ENCODE data around the gene CDNF. TPM values are rescaled to one million over a fixed set of nuclear protein-coding genes. Genes with fewer than 3 reads are reported as not detected.

The CDNF gene
- total and polyA plus RNA-seq, 10 of the 15 experiments (the other 5 are each of a cell fraction or from before 2014, with no cell fraction given): 0.08 to 1.9 (median 0.77) TPM

DNA sequence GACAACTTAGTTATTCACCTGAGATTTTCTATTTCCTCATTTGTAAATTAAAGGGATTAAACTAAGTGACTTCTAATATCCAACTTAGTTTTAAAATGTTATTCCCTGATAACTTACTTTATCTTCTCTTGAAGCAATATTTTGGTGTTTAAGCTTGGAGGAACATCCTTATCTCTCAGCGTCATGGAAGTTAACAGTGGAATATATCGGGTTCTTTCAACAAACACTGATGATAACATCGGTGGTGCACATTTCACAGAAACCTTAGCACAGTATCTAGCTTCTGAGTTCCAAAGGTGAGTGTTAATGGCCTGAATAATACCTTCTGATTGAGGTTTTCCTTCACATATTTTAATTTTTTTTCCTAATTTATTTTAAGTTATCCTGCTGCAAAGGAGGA is 14.4 kb upstream of the CDNF start:
- no peaks in the 10 kb centered on the region for H3K27me3 ChIP-seq (replicated peaks in 1 of 2; ENCODE audit: control insufficient read depth in 2 of 2, insufficient read depth in 2 of 2, low read length in 1 of 2)
- H3K36me3 ChIP-seq (ENCODE audit: control insufficient read depth in 2 of 2, insufficient read depth in 2 of 2, low read length in 1 of 2): peaks cover 0 to 12% of the 10 kb centered on the region in 2 experiments; a peak in 3 of 4 replicates
- BruUV-seq (replicated peaks): no TSS peak
- no peaks in the 10 kb centered on the region for H3K4me1 ChIP-seq (ENCODE audit: control insufficient read depth, insufficient read depth, low read length)
- DNase-seq (ENCODE audit: low read depth, low spot score) (no peak), FAIRE-seq (no peak), ATAC-seq (no peak)
- no peaks in the 10 kb centered on the region for H3K9me3 ChIP-seq (replicated peaks; ENCODE audit: control insufficient read depth, insufficient read depth, low read length)
- intact Hi-C loops (cut with micrococcal nuclease; ENCODE audit: unreplicated experiment) (no loop called here), in situ Hi-C loops (cut with MboI) (no loop called here)
- H2AFZ ChIP-seq (ENCODE audit: control insufficient read depth, low read depth, low read length): no peak overlapping the region
- SMC1A ChIA-PET (ENCODE audit: uncharacterized antibody, unreplicated experiment): no interaction called here
- CTCF ChIA-PET: interaction anchor here (1.1 to 1.2 kb wide), 2 partner anchors 22 to 290 kb away, joined by 3 to 4 read pairs; no protein-coding TSS in a partner anchor
- TF ChIP-seq STAT1 (conservative IDR thresholded peaks at IDR 0.05): no peak
- no peak for TF ChIP-seq CHD1 (IDR thresholded peaks at IDR 0.05; ENCODE audit: low read depth, low read length)
- TF ChIP-seq, protein P1, sequence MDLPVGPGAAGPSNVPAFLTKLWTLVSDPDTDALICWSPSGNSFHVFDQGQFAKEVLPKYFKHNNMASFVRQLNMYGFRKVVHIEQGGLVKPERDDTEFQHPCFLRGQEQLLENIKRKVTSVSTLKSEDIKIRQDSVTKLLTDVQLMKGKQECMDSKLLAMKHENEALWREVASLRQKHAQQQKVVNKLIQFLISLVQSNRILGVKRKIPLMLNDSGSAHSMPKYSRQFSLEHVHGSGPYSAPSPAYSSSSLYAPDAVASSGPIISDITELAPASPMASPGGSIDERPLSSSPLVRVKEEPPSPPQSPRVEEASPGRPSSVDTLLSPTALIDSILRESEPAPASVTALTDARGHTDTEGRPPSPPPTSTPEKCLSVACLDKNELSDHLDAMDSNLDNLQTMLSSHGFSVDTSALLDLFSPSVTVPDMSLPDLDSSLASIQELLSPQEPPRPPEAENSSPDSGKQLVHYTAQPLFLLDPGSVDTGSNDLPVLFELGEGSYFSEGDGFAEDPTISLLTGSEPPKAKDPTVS (IDR thresholded peaks at IDR 0.05; ENCODE audit: low read depth, low read length): no peak
- no peak for TF ChIP-seq TARDBP (IDR thresholded peaks at IDR 0.05; ENCODE audit: borderline replicate concordance)
- no peak for TF ChIP-seq HDAC6 (IDR thresholded peaks at IDR 0.05; ENCODE audit: unreplicated experiment)
- TF ChIP-seq SP1 (IDR thresholded peaks at IDR 0.05; ENCODE audit: low read depth, low read length): no peak
- no peak overlapping the region for H3K4me2 ChIP-seq (ENCODE audit: control insufficient read depth, insufficient read depth)
- H3K79me2 ChIP-seq (ENCODE audit: control insufficient read depth, insufficient read depth, low read length): no peaks in the 10 kb centered on the region
- no peak overlapping the region for H3K27ac ChIP-seq (ENCODE audit: control insufficient read depth, insufficient read depth)
- 100% methylated on average over 3 of the region's 3 CpGs for WGBS (ENCODE audit: insufficient coverage, insufficient replicate concordance, low lambda C conversion rate, missing lambda C conversion rate)
- H3K9ac ChIP-seq (ENCODE audit: control insufficient read depth, insufficient read depth, low read length): no peak overlapping the region
- H4K20me1 ChIP-seq (ENCODE audit: control insufficient read depth, insufficient read depth): no peaks in the 10 kb centered on the region
- H3K4me3 ChIP-seq: no peak overlapping the region
- RAD21 ChIA-PET (ENCODE audit: unreplicated experiment): no interaction called here
- POLR2A ChIA-PET: no interaction called here

DNA sequence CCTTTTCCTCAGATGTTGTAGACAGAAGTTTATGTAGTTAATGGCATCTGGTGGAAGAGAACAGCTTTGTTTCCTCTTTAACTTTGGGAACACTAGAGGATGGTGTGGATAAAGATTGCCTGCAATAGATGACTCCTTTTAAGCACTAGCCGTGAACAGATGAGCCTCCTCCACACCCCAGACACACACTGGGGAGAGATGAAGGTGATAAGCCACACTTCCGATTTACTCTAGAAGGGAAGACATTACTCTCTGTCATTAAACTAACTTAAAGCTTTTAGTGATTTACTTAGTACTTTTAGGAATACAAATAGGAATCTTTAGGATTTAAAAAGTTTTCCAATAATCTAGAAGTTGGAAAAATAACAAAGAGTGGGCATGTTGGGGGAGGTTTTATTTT is 7.1 kb upstream of the CDNF start:
- Histone ChIP-seq H3K4me3 (no peak overlapping the region), H3K9ac (ENCODE audit: control insufficient read depth, insufficient read depth, low read length) (no peak overlapping the region), H3K4me2 (ENCODE audit: control insufficient read depth, insufficient read depth) (no peak overlapping the region), H2AFZ (ENCODE audit: control insufficient read depth, low read depth, low read length) (no peak overlapping the region), H3K4me1 (ENCODE audit: control insufficient read depth, insufficient read depth, low read length) (no peaks in the 10 kb centered on the region), H4K20me1 (ENCODE audit: control insufficient read depth, insufficient read depth) (0 out of 2 replicates have a peak, but pooled peaks cover 3% of the 10 kb centered on the region), H3K79me2 (ENCODE audit: control insufficient read depth, insufficient read depth, low read length) (peaks cover 11% of the 10 kb centered on the region), H3K9me3 (replicated peaks; ENCODE audit: control insufficient read depth, insufficient read depth, low read length) (no peaks in the 10 kb centered on the region), H3K27me3 (replicated peaks in 1 of 2; ENCODE audit: control insufficient read depth in 2 of 2, insufficient read depth in 2 of 2, low read length in 1 of 2) (no peaks in the 10 kb centered on the region), H3K36me3 (ENCODE audit: control insufficient read depth in 2 of 2, insufficient read depth in 2 of 2, low read length in 1 of 2) (peaks cover 3 to 33% of the 10 kb centered on the region in 2 experiments), H3K27ac (ENCODE audit: control insufficient read depth, insufficient read depth) (no peak overlapping the region)
- TF ChIP-seq ASH2L (IDR thresholded peaks at IDR 0.05; ENCODE audit: borderline replicate concordance, low read depth) (no peak), POLR2A (IDR thresholded peaks at IDR 0.05; ENCODE audit: low read depth, low read length) (peak; percentile 14; the same call in 1 of the 2 replicates)
- intact Hi-C loops (cut with micrococcal nuclease; ENCODE audit: unreplicated experiment) (no loop called here), in situ Hi-C loops (cut with MboI) (no loop called here)
- BruUV-seq (replicated peaks): no TSS peak
- DNase-seq (ENCODE audit: low read depth, low spot score): no peak
- SMC1A ChIA-PET (ENCODE audit: uncharacterized antibody, unreplicated experiment): interaction anchor here (1.0 to 1.2 kb wide), 2 partner anchors 26 to 115 kb away, joined by 3 to 4 read pairs; no protein-coding TSS in a partner anchor
- POLR2A ChIA-PET: no interaction called here
- 100% methylated on average over 2 of the region's 2 CpGs for WGBS (ENCODE audit: insufficient coverage, insufficient replicate concordance, low lambda C conversion rate, missing lambda C conversion rate)
- FAIRE-seq: no peak
- ATAC-seq: no peak
- CTCF ChIA-PET: interaction anchor here (0.7 to 0.9 kb wide), 2 partner anchors 34 to 136 kb away, joined by 3 read pairs; partner anchors contain the start of gene SUV39H2
- RAD21 ChIA-PET (ENCODE audit: unreplicated experiment): no interaction called here
